ENCODE data around the gene BDP1.
"Not testable (repeated sequence)": the region's sequence is repeated elsewhere in the genome, so short reads cannot be mapped to it uniquely, and the experiment has no call there.

BDP1 gene

GRCh38 chr5:71445523-71446152 lies 9.8 kb upstream of the BDP1 start:
- not testable (repeated sequence) for DNase-seq; H3K4me3 ChIP-seq (ENCODE audit: low read depth, low read length); H3K9me3 ChIP-seq; H3K4me1 ChIP-seq; H3K36me3 ChIP-seq
- H3K27me3 ChIP-seq = peaks cover 39% of the 10 kb centered on the region

- not testable (repeated sequence) for DNase-seq
Measured at GRCh38 chr5:71446540-71447216, 8.8 kb upstream of the BDP1 start.

GRCh38 chr5:71447218-71447808 lies 8.1 kb upstream of the BDP1 start:
- H3K4me3 ChIP-seq (ENCODE audit: low read depth, low read length); H3K9me3 ChIP-seq; H3K36me3 ChIP-seq; H3K4me1 ChIP-seq: not testable (repeated sequence)
- DNase-seq = peak; percentile 73
- TF ChIP-seq CTCF (IDR thresholded peaks at IDR 0.05; ENCODE audit: low read depth, low read length) = peak; percentile 56
- H3K27me3 ChIP-seq = peaks cover 44% of the 10 kb centered on the region

More at GRCh38 chr5:71446540-71447216, 8.8 kb upstream of the BDP1 start:
- H3K36me3 ChIP-seq; H3K4me3 ChIP-seq (ENCODE audit: low read depth, low read length); H3K4me1 ChIP-seq; H3K9me3 ChIP-seq: not testable (repeated sequence)
- peaks cover 41% of the 10 kb centered on the region for H3K27me3 ChIP-seq

- H3K4me3 ChIP-seq (ENCODE audit: low read depth, low read length) = no peak overlapping the region
- H3K36me3 ChIP-seq = no peaks in the 10 kb centered on the region
- no peaks in the 10 kb centered on the region for H3K9me3 ChIP-seq
- no peak for DNase-seq
- peaks cover 39% of the 10 kb centered on the region for H3K27me3 ChIP-seq
- no peaks in the 10 kb centered on the region; the same call in 1 of the 2 replicates for H3K4me1 ChIP-seq
- no peak for TF ChIP-seq CTCF (IDR thresholded peaks at IDR 0.05; ENCODE audit: low read depth, low read length)
Measured at GRCh38 chr5:71452876-71453275, 2.6 kb upstream of the BDP1 start.

- Histone ChIP-seq H3K4me3 (ENCODE audit: low read depth, low read length) (peak overlapping the region; percentile 100), H3K9me3 (no peaks in the 10 kb centered on the region), H3K27me3 (peaks cover 32% of the 10 kb centered on the region), H3K36me3 (peaks cover 15% of the 10 kb centered on the region), H3K4me1 (no peaks in the 10 kb centered on the region; the same call in 1 of the 2 replicates)
- TF ChIP-seq CTCF (IDR thresholded peaks at IDR 0.05; ENCODE audit: low read depth, low read length) = no peak
- no peak for DNase-seq
Measured at GRCh38 chr5:71454913-71455312, 538 bp upstream of the BDP1 start.

- no peak for DNase-seq
- H3K27me3 ChIP-seq = peaks cover 18% of the 10 kb centered on the region
- peaks cover 30% of the 10 kb centered on the region for H3K36me3 ChIP-seq
- H3K4me3 ChIP-seq (ENCODE audit: low read depth, low read length) = peak overlapping the region; percentile 100
- H3K9me3 ChIP-seq = no peaks in the 10 kb centered on the region
- TF ChIP-seq CTCF (IDR thresholded peaks at IDR 0.05; ENCODE audit: low read depth, low read length) = no peak; the same call in 1 of the 2 replicates
- H3K4me1 ChIP-seq = no peaks in the 10 kb centered on the region
Measured at GRCh38 chr5:71456362-71456743, 902 bp downstream of the BDP1 start.

GRCh38 chr5:71457106-71457505 lies 1.7 kb downstream of the BDP1 start:
- no peaks in the 10 kb centered on the region for H3K9me3 ChIP-seq
- no peak for DNase-seq
- no peaks in the 10 kb centered on the region for H3K4me1 ChIP-seq
- no peak for TF ChIP-seq CTCF (IDR thresholded peaks at IDR 0.05; ENCODE audit: low read depth, low read length)
- H3K4me3 ChIP-seq (ENCODE audit: low read depth, low read length) = peak overlapping the region; percentile 100
- peaks cover 10% of the 10 kb centered on the region for H3K27me3 ChIP-seq
- peaks cover 35% of the 10 kb centered on the region for H3K36me3 ChIP-seq

Data from BE2C (cell line).